Prostate gland (tissue), 2 donors: ENCODE measurements around the gene BUD23. TPM values are rescaled to one million over a fixed set of nuclear protein-coding genes. Genes with fewer than 3 reads are reported as not detected.
A peak's percentile ranks its signal among the peaks of the same experiment; 100 is the strongest.
"Not testable (repeated sequence)": the region's sequence is repeated elsewhere in the genome, so short reads cannot be mapped to it uniquely, and the experiment has no call there.

Experiments used
- DNase-seq: peaks from one replicate; pipeline ENCODE4 v3.0.0-alpha.2; 2019; ENCODE audit warnings: low spot score
- H3K27ac ChIP-seq, 2 donors: fragments of 200-600 bp; sonication (generic); 2 replicates each; pipeline ENCODE4 v1.5.1; 2017 to 2019
- H3K27me3 ChIP-seq: fragments of 200-600 bp; sonication (generic); replicated peaks from 2 replicates; pipeline ENCODE4 v1.5.1; 2019; ENCODE audit not compliant: insufficient read depth
- H3K36me3 ChIP-seq, 2 donors: fragments of 200-600 bp; sonication (generic); 1 replicate in 1 of 2; 2 replicates in 1 of 2; pipeline versions ENCODE4 v1.5.1 to v1.8.1; 2017 to 2019
- H3K4me1 ChIP-seq: fragments of 200-600 bp; sonication (generic); replicated peaks from 2 replicates; pipeline ENCODE4 v1.5.1; 2019
- H3K4me3 ChIP-seq, 2 donors: fragments of 200-600 bp; sonication (generic); 2 replicates each; pipeline ENCODE4 v1.5.1; 2017 to 2019
- H3K9me3 ChIP-seq: fragments of 200-600 bp; sonication (generic); 2 replicates; pipeline ENCODE4 v1.5.1; 2017
- POLR2A ChIP-seq: fragments of 450-650 bp; IDR thresholded peaks from one replicate; pipeline ENCODE4 v1.6.1; 2016; ENCODE audit warnings: antibody characterized with exemption, mild to moderate bottlenecking
- POLR2AphosphoS5 ChIP-seq: sonication (generic); formaldehyde crosslinking; IDR thresholded peaks from one replicate; pipeline ENCODE4 v1.6.1; 2017; ENCODE audit warnings: antibody characterized with exemption
- WGBS: methylation state at CpG from one replicate; pipeline ENCODE4 v1.1.5; 2018; 5-methylcytosine and 5-hydroxymethylcytosine counted together
- intact Hi-C: fragments of 100-400 bp; cut with DNase I; formaldehyde crosslinking; loops from one replicate; pipeline ENCODE4 v1.14.2; 2022
- total RNA-seq, 2 donors: library from RNA; depleted of rRNA; stranded (reverse); fragments of >200 nt; gene quantifications; one replicate each; pipeline ENCODE4 v1.1.0, GENCODE V29; 2016
- TF ChIP-seq, protein P1 (sequence below), 4 experiments: fragments of 200-600 bp in 2 of 4; fragments of 450-650 bp in 2 of 4; sonication (generic) in 2 of 4; IDR thresholded peaks; 1 replicate in 3 of 4; 2 replicates in 1 of 4; pipeline ENCODE4 v1.5.1; 2016 to 2019; ENCODE audit warnings: antibody characterized with exemption in 4 of 4, mild to moderate bottlenecking in 2 of 4, moderate library complexity in 2 of 4

Gene BUD23
- total RNA-seq, 2 donors from 2014 or later = 72.3 to 196 TPM

DNA sequence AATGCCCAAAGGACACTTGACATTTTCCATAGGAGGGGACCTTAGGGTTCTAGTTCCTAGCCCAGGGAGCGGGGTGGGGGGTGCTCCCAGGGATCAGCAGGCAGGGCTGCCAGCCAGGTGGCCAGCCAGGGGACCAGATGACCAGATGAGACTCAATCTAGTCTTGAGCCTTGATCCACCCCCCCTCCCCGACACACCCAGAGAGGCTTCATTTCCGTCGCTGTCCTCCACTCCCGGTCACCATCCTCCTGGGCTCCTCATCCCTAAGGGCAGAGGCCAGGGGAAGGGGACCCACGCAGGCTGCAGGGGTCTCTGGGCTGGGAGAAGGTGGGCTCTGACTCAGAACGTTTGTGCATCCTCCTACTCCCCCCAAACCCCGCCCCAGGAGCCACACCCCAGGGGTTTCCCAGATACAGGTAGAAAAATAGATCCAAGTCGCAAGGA, 35.1 kb downstream of the BUD23 start:
- H3K4me3 ChIP-seq = peak overlapping the region; percentile 53 to 87
- no peaks in the 10 kb centered on the region for H3K9me3 ChIP-seq
- DNase-seq = no peak
- H3K27ac ChIP-seq = no peak overlapping the region
- 38% methylated on average over 9 of the region's 9 CpGs for WGBS
- peaks cover 3% of the 10 kb centered on the region for H3K4me1 ChIP-seq
- intact Hi-C loops = no loop called here
- no peaks in the 10 kb centered on the region for H3K36me3 ChIP-seq
- no peaks in the 10 kb centered on the region for H3K27me3 ChIP-seq
- TF ChIP-seq, protein P1, sequence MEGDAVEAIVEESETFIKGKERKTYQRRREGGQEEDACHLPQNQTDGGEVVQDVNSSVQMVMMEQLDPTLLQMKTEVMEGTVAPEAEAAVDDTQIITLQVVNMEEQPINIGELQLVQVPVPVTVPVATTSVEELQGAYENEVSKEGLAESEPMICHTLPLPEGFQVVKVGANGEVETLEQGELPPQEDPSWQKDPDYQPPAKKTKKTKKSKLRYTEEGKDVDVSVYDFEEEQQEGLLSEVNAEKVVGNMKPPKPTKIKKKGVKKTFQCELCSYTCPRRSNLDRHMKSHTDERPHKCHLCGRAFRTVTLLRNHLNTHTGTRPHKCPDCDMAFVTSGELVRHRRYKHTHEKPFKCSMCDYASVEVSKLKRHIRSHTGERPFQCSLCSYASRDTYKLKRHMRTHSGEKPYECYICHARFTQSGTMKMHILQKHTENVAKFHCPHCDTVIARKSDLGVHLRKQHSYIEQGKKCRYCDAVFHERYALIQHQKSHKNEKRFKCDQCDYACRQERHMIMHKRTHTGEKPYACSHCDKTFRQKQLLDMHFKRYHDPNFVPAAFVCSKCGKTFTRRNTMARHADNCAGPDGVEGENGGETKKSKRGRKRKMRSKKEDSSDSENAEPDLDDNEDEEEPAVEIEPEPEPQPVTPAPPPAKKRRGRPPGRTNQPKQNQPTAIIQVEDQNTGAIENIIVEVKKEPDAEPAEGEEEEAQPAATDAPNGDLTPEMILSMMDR (IDR thresholded peaks at IDR 0.05) = no peak
- TF ChIP-seq POLR2A = no peak
- TF ChIP-seq POLR2AphosphoS5 = no peak

DNA sequence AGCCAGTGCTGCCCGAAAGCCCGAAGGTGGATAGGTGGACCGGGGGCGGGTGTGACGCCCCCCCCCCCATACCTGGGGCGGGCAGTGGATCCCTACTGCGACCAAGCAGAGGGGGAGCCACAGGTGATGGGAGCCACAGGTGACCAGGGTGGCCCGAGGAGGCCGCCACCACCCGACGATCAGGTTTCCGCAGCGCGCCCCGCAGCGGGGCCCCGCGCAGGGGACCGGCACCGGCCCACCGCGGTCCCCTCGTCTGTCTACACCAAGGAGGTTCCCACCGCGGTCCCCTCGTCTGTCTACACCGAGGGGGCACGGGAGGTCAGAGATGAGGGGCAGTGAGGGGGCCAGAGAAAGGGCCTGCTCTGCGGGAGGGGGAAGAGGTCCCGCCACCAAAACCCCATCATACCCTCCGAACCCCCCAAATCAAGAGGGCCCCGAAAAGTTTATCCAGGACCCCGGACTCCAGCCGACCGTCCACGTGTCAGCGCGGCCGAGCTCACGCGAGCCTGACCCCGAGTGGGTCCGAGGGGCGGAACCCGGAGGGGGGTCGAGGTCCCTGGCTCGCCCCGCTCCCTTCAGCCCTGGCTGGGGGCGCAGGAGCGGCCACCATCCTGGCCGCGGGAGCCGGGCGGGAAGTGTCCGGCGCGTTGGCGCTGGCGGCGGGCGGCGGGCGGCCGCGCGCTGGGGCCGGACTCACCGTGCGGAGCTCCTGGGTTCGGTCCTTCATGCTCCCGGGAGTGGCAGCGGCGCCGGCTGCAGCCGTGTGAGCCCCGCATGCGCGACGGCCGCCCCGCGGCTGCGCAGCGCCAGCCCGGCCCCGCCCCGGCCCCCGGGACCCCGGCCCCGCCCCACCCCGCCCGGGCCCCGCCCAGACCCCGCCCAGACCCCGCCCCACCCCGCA, 35.8 kb downstream of the BUD23 start, which contains the start of gene STX1A:
Gene STX1A (minus strand): TSS at position 765 of the 901 bp plus-strand sequence. CDS start 38 bp downstream, at position 727.
- Histone ChIP-seq H3K36me3 (no peaks in the 10 kb centered on the region), H3K27ac (peak within 1 kb of the TSS in 1 of 2 donors; percentile 35), H3K4me1 (peaks cover 3% of the 10 kb centered on the region), H3K27me3 (no peaks in the 10 kb centered on the region), H3K4me3 (peak within 1 kb of the TSS; percentile 53 to 87), H3K9me3 (no peaks in the 10 kb centered on the region)
- TF ChIP-seq, protein P1 (IDR thresholded peaks at IDR 0.05) = peak in 1 of 4 experiments; percentile 18
- TF ChIP-seq POLR2A (peak; percentile 73), POLR2AphosphoS5 (no peak)
- intact Hi-C loops = no loop called here
- WGBS = 2% methylated on average over 16 of the region's 96 CpGs
- peak; percentile 54 for DNase-seq

DNA sequence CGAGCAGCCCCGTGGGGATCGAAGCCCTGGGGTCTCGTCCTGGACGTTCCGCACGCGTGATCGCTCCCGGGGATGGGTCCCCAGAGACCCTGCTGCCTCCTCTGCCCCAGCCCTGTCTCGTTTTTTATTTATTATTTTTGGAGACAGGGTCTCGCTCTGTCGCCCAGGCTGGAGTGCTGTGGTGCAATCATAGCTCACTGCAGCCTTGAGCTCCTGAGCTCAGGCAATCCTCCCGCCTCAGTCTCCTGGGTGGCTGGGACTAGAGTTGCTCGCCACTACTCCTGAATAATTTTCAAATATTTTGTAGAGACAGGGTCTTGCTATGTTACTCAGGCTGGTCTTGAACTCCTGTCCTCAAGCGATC, 36.4 kb downstream of the BUD23 start:
- H3K9me3 ChIP-seq = no peaks in the 10 kb centered on the region
- H3K36me3 ChIP-seq = no peaks in the 10 kb centered on the region
- intact Hi-C loops = no loop called here
- WGBS = 8% methylated on average over 13 of the region's 16 CpGs
- H3K27me3 ChIP-seq = no peaks in the 10 kb centered on the region
- DNase-seq = no peak
- TF ChIP-seq, protein P1 (IDR thresholded peaks at IDR 0.05) = no peak
- TF ChIP-seq POLR2A = no peak
- no peak for TF ChIP-seq POLR2AphosphoS5
- no peak overlapping the region for H3K27ac ChIP-seq
- H3K4me3 ChIP-seq = peak overlapping the region; percentile 53 to 87
- H3K4me1 ChIP-seq = peaks cover 3% of the 10 kb centered on the region

GRCh38 chr7:73720443-73720842, 37.0 kb downstream of the BUD23 start:
- H3K4me1 ChIP-seq, intact Hi-C loops: not testable (repeated sequence)
- WGBS = 92% methylated on average over 9 of the region's 9 CpGs

DNA sequence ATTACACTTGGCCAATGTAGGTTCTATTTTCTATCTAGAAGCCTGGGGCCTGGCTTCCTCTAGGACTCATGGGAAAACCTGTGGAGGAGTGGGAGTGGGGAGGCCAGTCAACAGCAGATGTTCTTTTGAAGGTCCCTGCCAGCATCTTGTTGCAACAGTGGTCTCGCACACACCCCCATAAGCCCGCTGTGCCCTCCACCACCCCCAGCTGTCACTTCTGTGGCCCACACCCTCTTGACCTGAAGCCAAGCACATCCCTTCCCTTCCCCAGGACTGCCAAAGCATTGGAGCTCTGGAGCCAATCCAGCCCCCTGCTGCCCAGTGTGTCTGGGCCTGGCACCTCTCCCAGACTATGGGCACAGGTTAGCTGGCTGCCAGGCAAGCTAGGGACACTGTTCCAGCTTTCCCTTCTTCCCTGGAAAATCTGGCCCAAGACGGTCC, 38.0 kb downstream of the BUD23 start:
- Histone ChIP-seq H3K27me3 (no peaks in the 10 kb centered on the region), H3K4me3 (no peak overlapping the region), H3K4me1 (peaks cover 3% of the 10 kb centered on the region), H3K27ac (no peak overlapping the region), H3K9me3 (no peaks in the 10 kb centered on the region), H3K36me3 (no peaks in the 10 kb centered on the region)
- TF ChIP-seq, protein P1 (IDR thresholded peaks at IDR 0.05) = no peak
- peak; percentile 75 for TF ChIP-seq POLR2AphosphoS5
- DNase-seq = peak; percentile 87
- 63% methylated on average over 2 of the region's 3 CpGs for WGBS
- intact Hi-C loops = no loop called here

More at GRCh38 chr7:73720443-73720842, 37.0 kb downstream of the BUD23 start:
- H3K36me3 ChIP-seq, H3K27me3 ChIP-seq, H3K27ac ChIP-seq, H3K9me3 ChIP-seq, DNase-seq, H3K4me3 ChIP-seq: not testable (repeated sequence)

DNA sequence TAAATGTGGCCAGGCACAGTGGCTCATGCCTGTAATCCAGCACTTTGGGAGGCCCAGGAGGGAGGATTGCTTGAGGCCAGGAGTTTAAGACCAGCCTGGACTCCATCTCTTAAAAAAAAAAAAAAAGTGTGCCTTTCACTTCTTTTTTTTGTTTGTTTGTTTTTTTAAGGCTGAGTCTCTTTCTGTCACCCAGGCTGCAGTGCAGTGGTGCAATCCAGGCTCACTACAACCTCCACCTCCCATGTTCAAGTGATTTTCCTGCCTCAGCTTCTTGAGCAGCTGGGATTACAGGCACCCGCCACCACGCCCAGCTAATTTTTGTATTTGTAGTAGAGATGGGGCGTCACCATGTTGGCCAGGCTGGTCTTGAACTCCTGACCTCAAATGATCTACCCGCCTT, 38.8 kb downstream of the BUD23 start:
- intact Hi-C loops = not testable (repeated sequence)

More for the DNA sequence above, 38.8 kb downstream of the BUD23 start:
- 84% methylated on average over 4 of the region's 4 CpGs for WGBS
- H3K4me3 ChIP-seq, H3K27me3 ChIP-seq, H3K4me1 ChIP-seq, H3K27ac ChIP-seq, H3K36me3 ChIP-seq, DNase-seq, H3K9me3 ChIP-seq: not testable (repeated sequence)
